ENCODE measurements around the gene OXSR1.
"Not testable (repeated sequence)": the region's sequence is repeated elsewhere in the genome, so short reads cannot be mapped to it uniquely, and the experiment has no call there.

The OXSR1 gene

DNA sequence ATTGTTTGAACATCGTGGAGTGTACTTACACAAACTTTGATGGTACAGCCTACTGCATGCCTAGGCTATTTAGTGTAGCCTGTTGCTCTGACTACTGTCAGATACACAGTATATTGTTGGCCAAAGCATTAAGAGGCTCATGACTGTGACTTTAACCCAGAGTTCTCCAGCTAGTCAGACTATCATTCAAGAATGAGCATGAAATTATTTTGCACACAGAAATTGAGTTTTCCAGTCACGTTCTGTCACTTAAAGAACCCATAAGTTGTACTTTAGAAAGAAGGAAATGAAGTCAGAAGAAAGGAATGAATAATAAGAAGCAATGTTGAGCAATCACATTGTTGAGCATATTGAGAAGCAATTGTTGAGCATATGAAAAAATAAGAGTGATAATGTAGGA is 62.7 kb downstream of the OXSR1 start:
- H3K36me3 ChIP-seq (ENCODE audit: insufficient read depth, low read length): peaks cover 28% of the 10 kb centered on the region; the same call in 1 of the 2 replicates
- 0 out of 2 replicates have a peak overlapping the region, but pooled peaks have one; percentile 22 for H3K4me3 ChIP-seq
- TF ChIP-seq POLR2AphosphoS5 (IDR thresholded peaks at IDR 0.05; ENCODE audit: borderline replicate concordance, low read depth, low read length) (no peak), EZH2 (IDR thresholded peaks at IDR 0.05) (no peak), FOXP2 (optimal IDR thresholded peaks at IDR 0.05; ENCODE audit: control extremely low read depth, extremely low read length, insufficient read depth) (no peak)
- peak; percentile 34 for DNase-seq (ENCODE audit: low read depth, low spot score)
- H3K27ac ChIP-seq: peak overlapping the region; percentile 84
- H3K9ac ChIP-seq (ENCODE audit: insufficient read length): no peak overlapping the region
- H3K9me3 ChIP-seq (ENCODE audit: low read depth, low read length): no peaks in the 10 kb centered on the region

DNA sequence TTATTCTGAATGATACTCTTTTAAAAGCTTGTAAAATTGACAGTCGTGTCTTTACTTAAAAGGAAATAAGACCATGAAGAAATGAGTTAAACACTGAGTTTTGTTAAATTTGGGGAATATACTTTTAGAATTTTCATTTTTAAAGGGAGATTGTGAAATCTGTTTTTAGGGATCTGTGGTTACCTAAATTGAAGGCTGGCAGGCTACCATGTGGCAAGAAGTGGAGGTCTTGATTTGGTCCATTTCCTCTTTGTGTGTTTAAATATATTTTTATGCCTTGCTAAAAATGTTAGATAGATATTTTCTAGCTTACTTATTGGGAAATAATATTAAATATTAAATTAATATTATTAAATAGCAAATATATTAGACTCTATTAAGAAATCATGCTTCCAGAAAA is 63.7 kb downstream of the OXSR1 start:
- H3K36me3 ChIP-seq (ENCODE audit: insufficient read depth, low read length): peaks cover 26% of the 10 kb centered on the region; the same call in 1 of the 2 replicates
- no peak for TF ChIP-seq POLR2AphosphoS5 (IDR thresholded peaks at IDR 0.05; ENCODE audit: borderline replicate concordance, low read depth, low read length)
- no peak for TF ChIP-seq FOXP2 (optimal IDR thresholded peaks at IDR 0.05; ENCODE audit: control extremely low read depth, extremely low read length, insufficient read depth)
- no peaks in the 10 kb centered on the region for H3K9me3 ChIP-seq (ENCODE audit: low read depth, low read length)
- H3K4me3 ChIP-seq: no peak overlapping the region
- H3K9ac ChIP-seq (ENCODE audit: insufficient read length): no peak overlapping the region
- no peak for DNase-seq (ENCODE audit: low read depth, low spot score)
- H3K27ac ChIP-seq: 0 out of 2 replicates have a peak overlapping the region, but pooled peaks have one; percentile 84

DNA sequence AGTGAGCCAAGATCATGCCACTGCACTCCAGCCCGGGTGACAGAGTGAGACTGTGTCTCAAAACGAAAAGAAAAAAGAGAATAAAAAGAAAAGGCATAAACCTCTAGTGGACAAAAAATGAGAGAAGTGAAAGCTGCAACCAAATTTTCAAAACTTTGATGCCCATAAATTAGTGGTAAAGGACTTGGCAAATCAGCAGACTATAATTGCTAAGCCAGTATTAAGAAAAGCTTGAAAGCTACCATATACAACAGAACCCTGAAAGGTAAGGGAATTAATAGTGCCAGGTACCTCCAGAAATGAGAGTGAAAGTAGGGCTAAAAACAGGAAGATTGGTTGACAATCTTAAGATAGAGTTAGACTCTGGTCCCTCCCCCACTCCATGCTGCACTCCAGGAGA is 67.4 kb downstream of the OXSR1 start:
- Histone ChIP-seq H3K4me3 (no peak overlapping the region), H3K27ac (no peak overlapping the region), H3K36me3 (ENCODE audit: insufficient read depth, low read length) (peaks cover 16% of the 10 kb centered on the region), H3K9ac (ENCODE audit: insufficient read length) (no peak overlapping the region), H3K9me3 (ENCODE audit: low read depth, low read length) (no peaks in the 10 kb centered on the region)
- TF ChIP-seq POLR2AphosphoS5 (IDR thresholded peaks at IDR 0.05; ENCODE audit: borderline replicate concordance, low read depth, low read length): no peak
- no peak for TF ChIP-seq FOXP2 (optimal IDR thresholded peaks at IDR 0.05; ENCODE audit: control extremely low read depth, extremely low read length, insufficient read depth)
- TF ChIP-seq EZH2 (IDR thresholded peaks at IDR 0.05): no peak
- DNase-seq (ENCODE audit: low read depth, low spot score): no peak

DNA sequence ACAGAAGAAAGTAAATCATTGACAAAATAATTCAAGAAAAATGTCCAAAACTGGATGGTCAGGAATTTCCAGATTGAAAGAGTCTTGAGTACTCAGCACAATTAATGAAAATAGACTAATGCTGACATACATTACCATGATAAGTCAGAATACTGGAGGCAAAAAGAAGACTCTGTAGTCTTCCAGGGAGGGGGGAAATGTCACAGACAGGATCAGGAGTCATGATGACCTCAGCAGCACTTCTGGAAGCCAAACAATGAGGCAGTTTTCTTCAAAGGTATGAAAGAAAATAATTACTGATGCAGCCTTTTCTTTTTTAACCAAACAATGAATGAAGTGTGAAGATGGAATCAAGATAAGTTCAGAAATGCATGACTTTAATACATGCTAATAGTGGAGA is 70.1 kb downstream of the OXSR1 start:
- TF ChIP-seq FOXP2 (optimal IDR thresholded peaks at IDR 0.05; ENCODE audit: control extremely low read depth, extremely low read length, insufficient read depth) (no peak), POLR2AphosphoS5 (IDR thresholded peaks at IDR 0.05; ENCODE audit: borderline replicate concordance, low read depth, low read length) (no peak), EZH2 (IDR thresholded peaks at IDR 0.05) (no peak)
- no peak overlapping the region for H3K27ac ChIP-seq
- H3K36me3 ChIP-seq (ENCODE audit: insufficient read depth, low read length): peaks cover 15% of the 10 kb centered on the region
- H3K4me3 ChIP-seq: no peak overlapping the region
- H3K9ac ChIP-seq (ENCODE audit: insufficient read length): no peak overlapping the region
- no peaks in the 10 kb centered on the region for H3K9me3 ChIP-seq (ENCODE audit: low read depth, low read length)
- DNase-seq (ENCODE audit: low read depth, low spot score): no peak

DNA sequence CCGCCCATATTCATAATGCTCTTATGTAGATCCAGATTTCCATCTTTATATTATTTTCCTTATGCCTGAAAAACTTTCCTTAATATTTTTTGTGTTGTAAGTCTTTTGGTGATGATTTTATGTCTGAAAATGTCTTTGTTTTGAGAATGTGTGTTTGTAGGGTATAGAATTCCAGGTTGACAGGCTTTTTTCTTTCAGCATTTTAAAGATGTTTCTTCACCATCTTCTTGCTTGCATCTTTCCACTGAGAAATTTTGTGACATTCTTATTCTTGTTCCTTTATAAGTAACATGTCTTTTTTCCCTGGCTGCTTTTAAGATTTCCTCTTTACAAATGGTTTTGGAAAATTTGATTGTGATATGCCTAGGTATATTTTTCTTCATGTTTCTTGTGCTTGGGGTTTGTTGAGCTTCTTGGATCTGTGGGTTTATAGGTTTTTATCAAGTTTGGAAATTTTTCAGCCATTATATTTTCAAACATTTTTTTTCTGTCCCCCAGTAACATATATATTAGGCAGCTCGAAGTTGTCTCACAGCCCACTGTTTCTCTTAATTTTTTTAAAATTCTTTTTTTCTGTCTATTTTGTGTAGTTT is 73.2 kb downstream of the OXSR1 start:
- Histone ChIP-seq H3K36me3 (ENCODE audit: insufficient read depth, low read length) (peaks cover 8% of the 10 kb centered on the region; the same call in 1 of the 2 replicates), H3K9ac (ENCODE audit: insufficient read length) (no peak overlapping the region), H3K4me3 (no peak overlapping the region), H3K9me3 (ENCODE audit: low read depth, low read length) (no peaks in the 10 kb centered on the region), H3K27ac (no peak overlapping the region)
- TF ChIP-seq EZH2 (IDR thresholded peaks at IDR 0.05) (no peak), POLR2AphosphoS5 (IDR thresholded peaks at IDR 0.05; ENCODE audit: borderline replicate concordance, low read depth, low read length) (no peak), FOXP2 (optimal IDR thresholded peaks at IDR 0.05; ENCODE audit: control extremely low read depth, extremely low read length, insufficient read depth) (no peak)
- no peak for DNase-seq (ENCODE audit: low read depth, low spot score)

DNA sequence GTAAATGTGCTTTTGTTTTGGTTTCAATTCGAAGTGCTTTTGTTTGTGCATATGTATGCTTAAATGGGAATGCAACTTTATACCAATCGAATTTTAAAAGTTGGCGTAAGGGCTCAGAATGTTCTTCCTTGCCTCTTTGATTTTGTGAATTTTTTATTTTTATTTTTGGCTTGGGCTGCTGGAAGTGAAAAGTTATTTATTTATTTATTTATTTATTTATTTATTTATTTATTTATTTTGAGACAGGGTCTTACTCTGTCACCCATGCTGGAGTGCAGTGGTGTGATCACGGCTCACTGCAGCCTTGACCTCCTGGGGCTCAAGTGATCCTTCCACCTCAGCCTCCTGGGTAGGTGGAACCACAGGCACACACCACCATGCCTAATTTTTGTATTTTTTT is 77.5 kb downstream of the OXSR1 start:
- H3K4me3 ChIP-seq; H3K36me3 ChIP-seq (ENCODE audit: insufficient read depth, low read length); H3K9ac ChIP-seq (ENCODE audit: insufficient read length); DNase-seq (ENCODE audit: low read depth, low spot score); H3K9me3 ChIP-seq (ENCODE audit: low read depth, low read length); H3K27ac ChIP-seq: not testable (repeated sequence)

DNA sequence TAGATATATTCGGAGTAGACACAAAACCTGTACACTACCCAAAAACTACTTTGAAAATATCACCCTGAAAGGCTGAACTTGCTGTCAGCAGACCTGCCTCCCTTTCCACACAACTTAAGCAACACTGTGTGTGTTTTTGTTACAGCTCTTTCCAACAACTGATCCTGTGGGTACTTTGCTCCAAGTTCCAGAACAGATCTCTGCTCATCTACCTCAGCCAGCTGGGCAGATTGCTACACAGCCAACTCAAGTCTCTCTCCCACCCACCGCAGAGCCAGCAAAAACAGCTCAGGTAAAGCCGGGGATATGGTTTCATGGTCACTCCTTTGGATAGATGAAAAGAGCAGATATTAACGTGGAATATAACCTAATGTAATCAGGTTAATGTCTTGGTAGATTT is 80.6 kb downstream of the OXSR1 start:
- no peak for TF ChIP-seq FOXP2 (optimal IDR thresholded peaks at IDR 0.05; ENCODE audit: control extremely low read depth, extremely low read length, insufficient read depth)
- H3K9ac ChIP-seq (ENCODE audit: insufficient read length): no peak overlapping the region
- no peak overlapping the region for H3K4me3 ChIP-seq
- H3K36me3 ChIP-seq (ENCODE audit: insufficient read depth, low read length): peaks cover 2% of the 10 kb centered on the region; the same call in 1 of the 2 replicates
- H3K27ac ChIP-seq: no peak overlapping the region
- no peaks in the 10 kb centered on the region for H3K9me3 ChIP-seq (ENCODE audit: low read depth, low read length)
- DNase-seq (ENCODE audit: low read depth, low spot score): no peak

DNA sequence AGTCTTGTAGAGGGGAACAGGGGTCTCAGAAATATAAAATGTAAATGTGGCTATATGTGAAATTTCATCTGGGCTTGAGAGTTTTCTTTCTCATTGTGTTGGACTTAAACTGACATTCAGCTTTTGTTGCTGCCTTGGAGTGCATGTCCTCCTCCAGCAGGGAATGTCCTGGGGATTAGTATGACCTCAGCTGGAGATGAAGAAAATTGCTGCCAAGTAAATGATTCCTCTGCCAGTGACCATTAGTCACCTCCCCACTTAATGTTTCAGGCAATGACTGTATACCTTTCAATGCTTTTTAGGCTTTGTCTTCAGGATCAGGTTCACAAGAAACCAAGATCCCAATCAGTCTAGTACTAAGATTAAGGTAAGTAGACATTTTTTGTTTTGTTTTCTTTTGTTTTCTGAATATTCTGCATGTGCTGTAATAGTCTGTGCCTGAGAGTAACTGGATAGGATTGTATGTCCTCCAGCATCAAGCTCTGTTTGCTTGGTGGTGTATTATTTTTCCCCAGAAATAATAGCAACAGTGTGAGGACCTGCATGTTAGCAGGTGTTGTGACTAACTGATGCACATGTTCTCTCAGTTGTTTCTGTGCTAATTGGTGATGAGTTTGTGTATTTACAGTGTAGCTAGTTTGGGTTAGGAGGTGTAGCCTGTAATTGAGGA is 82.2 kb downstream of the OXSR1 start:
- no peaks in the 10 kb centered on the region for H3K9me3 ChIP-seq (ENCODE audit: low read depth, low read length)
- peaks cover 11% of the 10 kb centered on the region; the same call in 1 of the 2 replicates for H3K36me3 ChIP-seq (ENCODE audit: insufficient read depth, low read length)
- H3K4me3 ChIP-seq: no peak overlapping the region
- TF ChIP-seq POLR2AphosphoS5 (IDR thresholded peaks at IDR 0.05; ENCODE audit: borderline replicate concordance, low read depth, low read length) (no peak), EZH2 (IDR thresholded peaks at IDR 0.05) (no peak), FOXP2 (optimal IDR thresholded peaks at IDR 0.05; ENCODE audit: control extremely low read depth, extremely low read length, insufficient read depth) (no peak)
- DNase-seq (ENCODE audit: low read depth, low spot score): no peak
- H3K9ac ChIP-seq (ENCODE audit: insufficient read length): no peak overlapping the region
- H3K27ac ChIP-seq: no peak overlapping the region

DNA sequence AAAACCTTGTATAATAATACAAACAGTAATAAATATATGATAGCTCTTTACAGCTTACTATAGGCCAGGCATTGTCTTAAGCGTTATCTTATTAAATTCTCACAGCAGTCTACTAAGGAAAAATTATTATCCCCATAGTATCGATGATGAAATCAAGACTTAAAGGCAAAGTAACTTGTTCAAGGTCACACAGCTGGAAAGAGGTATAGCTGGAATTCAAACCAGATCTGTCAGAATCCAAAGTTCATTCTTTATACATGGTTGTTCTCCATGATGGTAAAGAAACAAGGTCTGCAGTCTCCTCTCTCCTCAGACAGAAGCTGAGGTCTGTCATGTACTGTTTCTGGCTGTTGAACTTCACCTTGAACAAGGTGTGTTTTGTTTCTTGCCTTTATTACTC is 84.9 kb downstream of the OXSR1 start:
- no peak for DNase-seq (ENCODE audit: low read depth, low spot score)
- Histone ChIP-seq H3K36me3 (ENCODE audit: insufficient read depth, low read length) (peaks cover 17% of the 10 kb centered on the region; the same call in 1 of the 2 replicates), H3K9ac (ENCODE audit: insufficient read length) (no peak overlapping the region), H3K4me3 (no peak overlapping the region), H3K9me3 (ENCODE audit: low read depth, low read length) (no peaks in the 10 kb centered on the region), H3K27ac (no peak overlapping the region)
- TF ChIP-seq EZH2 (IDR thresholded peaks at IDR 0.05) (no peak), FOXP2 (optimal IDR thresholded peaks at IDR 0.05; ENCODE audit: control extremely low read depth, extremely low read length, insufficient read depth) (no peak), POLR2AphosphoS5 (IDR thresholded peaks at IDR 0.05; ENCODE audit: borderline replicate concordance, low read depth, low read length) (no peak)

Data from SK-N-MC (cell line).